ENCODE data around the gene JAM3. TPM values are rescaled to one million over a fixed set of nuclear protein-coding genes. Genes with fewer than 3 reads are reported as not detected.

Gene JAM3
- total and polyA plus RNA-seq, 2 donors (not counting 3 experiments of a cell fraction or from before 2014, with no cell fraction given), result 78.8 to 137 TPM

GRCh38 chr11:134132808-134133207 lies 63.9 kb downstream of the JAM3 start:
- Histone ChIP-seq H3K9ac (replicated peaks; ENCODE audit: extremely low read depth, insufficient read depth, low read length) (no peak overlapping the region), H3K9me3 (replicated peaks; ENCODE audit: control insufficient read depth, insufficient read depth, low read length) (no peaks in the 10 kb centered on the region), H3K4me3 (replicated peaks in 1 of 3; ENCODE audit: insufficient read depth in 1 of 3, low read depth in 1 of 3, low read length in 3 of 3) (no peak overlapping the region), H3K9me1 (replicated peaks; ENCODE audit: control insufficient read depth, extremely low read depth, insufficient read depth, low read length) (no peaks in the 10 kb centered on the region), H3K27ac (ENCODE audit: insufficient read depth, low read depth, low read length) (no peak overlapping the region), H3K36me3 (ENCODE audit: control insufficient read depth in 2 of 2, extremely low read depth in 1 of 2, insufficient read depth in 2 of 2, low read length in 2 of 2) (no peaks in the 10 kb centered on the region), H4K20me1 (replicated peaks; ENCODE audit: control insufficient read depth, extremely low read depth, insufficient read depth, low read length) (no peaks in the 10 kb centered on the region), H3K4me2 (ENCODE audit: insufficient read depth, low read length) (no peak overlapping the region), H3K27me3 (ENCODE audit: control insufficient read depth in 2 of 2, insufficient read depth in 2 of 2, low read length in 2 of 2) (no peaks in the 10 kb centered on the region), H3K79me2 (ENCODE audit: control insufficient read depth, insufficient read depth, low read length) (peaks cover 5% of the 10 kb centered on the region), H3K4me1 (ENCODE audit: control insufficient read depth, extremely low read depth, insufficient read depth, low read length) (peaks cover 7% of the 10 kb centered on the region), H2AFZ (ENCODE audit: low read depth, low read length) (no peak overlapping the region)
- no peak for DNase-seq (ENCODE audit: low read depth, low spot score)
- intact Hi-C loops (cut with micrococcal nuclease) (no loop called here), dilution Hi-C loops (cut with MboI; ENCODE audit: extremely low pct_ligation_motif_present, low sequenced_read_pairs) (no loop called here)
- BruUV-seq (replicated peaks), result no TSS peak
- ChIA-PET POLR2A (no interaction called here), CTCF (interaction anchor here (1.2 kb wide), 1 partner anchor 85 kb away, joined by 3 read pairs; no protein-coding TSS in a partner anchor)
- no peak for FAIRE-seq
- TF ChIP-seq POLR2A (IDR thresholded peaks at IDR 0.05; ENCODE audit: low read depth, low read length), result no peak
- TF ChIP-seq POLR2AphosphoS5 (IDR thresholded peaks at IDR 0.05; ENCODE audit: insufficient read depth, low read depth, low read length), result no peak
- no peak for TF ChIP-seq FOS (IDR thresholded peaks at IDR 0.05; ENCODE audit: borderline replicate concordance, insufficient read depth, low read length)
- TF ChIP-seq CTCF (IDR thresholded peaks at IDR 0.05; ENCODE audit: extremely low read depth in 1 of 2, insufficient read depth in 1 of 2, low read depth in 1 of 2, low read length in 2 of 2), result no peak
- no peak for TF ChIP-seq MAX (IDR thresholded peaks at IDR 0.05; ENCODE audit: insufficient read depth, insufficient read length)
- no peak for TF ChIP-seq EZH2 (IDR thresholded peaks at IDR 0.05; ENCODE audit: borderline replicate concordance, low read depth, low read length, severe bottlenecking)
- TF ChIP-seq MYC (IDR thresholded peaks at IDR 0.05; ENCODE audit: low read depth, low read length), result no peak
- TF ChIP-seq JUN (IDR thresholded peaks at IDR 0.05; ENCODE audit: borderline replicate concordance, insufficient read depth, insufficient read length, low read depth), result no peak
- TF ChIP-seq GATA2 (IDR thresholded peaks at IDR 0.05; ENCODE audit: insufficient read depth, insufficient read length, low read depth, low read length), result no peak
